Ecto neural progenitor cell (in vitro differentiated cells): Measurements from ENCODE around the gene ARAP1.

Experiments used
- DNase-seq: peaks from one replicate; pipeline ENCODE4 v3.0.0-alpha.2; 2018; ENCODE audit warnings: low spot score

ARAP1 gene

DNA sequence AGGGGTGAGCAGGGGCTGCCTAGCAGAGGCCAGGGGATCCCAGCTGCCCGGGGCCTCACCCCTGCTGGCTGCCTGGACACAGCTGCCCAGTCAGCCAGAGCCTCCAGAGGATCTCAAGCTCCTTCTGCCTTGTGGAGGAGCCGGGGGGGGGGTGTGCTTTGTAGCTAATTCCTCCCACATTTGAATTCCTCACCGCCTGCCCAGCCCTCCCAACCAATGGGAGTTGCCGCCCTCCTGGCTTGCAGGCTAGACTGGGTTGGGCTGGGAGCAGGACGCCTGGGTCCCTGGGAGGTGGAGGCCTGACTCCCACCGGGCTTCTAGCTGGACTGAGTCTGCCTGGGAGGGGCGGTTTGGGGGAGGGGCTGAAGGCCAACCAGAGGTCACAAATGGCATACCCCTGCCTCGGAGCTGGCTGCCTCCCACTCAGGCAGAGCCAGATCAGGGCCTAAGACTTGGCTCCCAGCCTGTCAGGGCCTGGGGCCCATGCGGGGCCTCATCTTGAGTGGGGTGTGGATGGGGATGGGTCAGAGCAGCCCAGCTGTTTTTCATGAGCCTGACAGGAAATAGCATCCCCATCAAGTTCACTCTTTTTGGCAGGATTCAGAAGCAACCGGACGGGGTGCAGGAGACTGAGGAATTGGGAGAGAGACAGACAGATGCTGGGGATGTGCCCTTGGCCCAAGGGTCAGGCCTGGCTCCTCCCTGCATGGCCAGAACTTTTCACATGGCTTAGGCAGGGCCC is 48.8 kb downstream of the ARAP1 start:
- peak; percentile 75 for DNase-seq

DNA sequence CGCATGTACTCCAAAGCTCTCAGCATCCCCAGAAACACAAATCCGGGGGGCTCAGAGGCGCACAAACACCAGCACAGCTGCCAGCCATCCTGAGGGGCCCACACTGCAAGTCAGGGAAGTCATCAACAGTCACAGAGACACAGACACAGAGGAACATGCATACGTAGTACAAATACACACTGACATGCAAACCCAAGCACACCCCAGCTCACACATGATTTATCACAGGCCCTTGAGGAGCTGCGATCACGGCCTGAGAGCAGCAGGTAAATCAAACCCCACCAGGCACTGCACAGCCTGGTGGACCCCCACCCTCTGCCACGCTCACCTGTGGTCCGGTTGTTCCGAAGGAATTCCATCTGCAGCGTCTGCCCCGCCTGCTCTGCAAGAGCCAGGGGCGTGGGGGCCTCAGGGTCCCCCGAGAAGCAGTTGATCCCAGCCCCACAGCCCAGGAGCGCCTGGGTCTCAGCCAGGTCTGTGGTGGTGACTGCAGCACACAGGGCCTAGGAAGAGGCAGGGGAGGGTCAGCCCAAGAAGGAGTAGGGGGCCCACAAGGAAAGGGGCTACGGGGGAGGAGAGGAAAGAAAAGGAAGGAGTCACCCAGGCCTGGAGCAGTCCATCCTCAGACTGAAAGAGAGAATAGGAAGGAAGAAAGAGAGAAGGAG is 49.5 kb downstream of the ARAP1 start:
- no peak for DNase-seq

DNA sequence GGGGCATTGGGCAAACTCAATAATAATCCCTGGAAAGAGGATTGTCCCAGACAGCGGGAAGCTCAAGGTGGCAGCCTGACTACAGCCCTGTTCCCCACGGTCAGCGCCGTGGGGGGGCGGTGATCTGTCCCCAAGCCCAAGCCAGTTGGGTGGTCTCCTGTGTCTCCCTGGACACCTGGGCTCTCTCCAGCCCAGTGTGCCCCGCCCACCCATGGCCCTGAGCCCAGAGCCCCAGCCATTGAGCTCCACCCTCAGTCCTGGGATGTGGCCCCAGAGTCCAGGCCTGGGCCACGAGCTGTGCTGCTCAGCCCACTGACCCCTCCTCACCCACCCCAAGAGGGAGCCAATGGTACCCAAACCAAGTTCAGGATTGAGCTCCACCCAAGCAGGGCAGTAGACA is 50.1 kb downstream of the ARAP1 start:
- no peak for DNase-seq

DNA sequence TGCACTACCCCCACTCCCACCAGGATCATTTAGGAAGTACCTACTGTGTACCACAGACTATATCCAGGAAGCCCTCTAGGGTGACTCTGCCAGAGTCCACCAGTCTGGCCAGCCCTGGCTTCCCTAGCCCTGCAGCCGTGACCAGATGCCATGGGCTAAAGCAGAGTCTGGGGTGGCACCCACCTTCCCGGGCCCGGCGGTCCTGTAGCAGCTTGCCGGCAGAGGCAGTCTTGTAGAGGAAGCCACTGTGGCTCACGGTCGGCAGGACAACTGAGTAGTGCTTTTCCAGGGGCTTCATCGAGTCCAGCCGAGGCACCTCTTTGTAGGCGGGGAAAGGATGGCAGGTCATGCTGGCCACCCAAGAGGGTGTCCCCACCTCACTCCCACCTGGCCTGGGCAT is 50.7 kb downstream of the ARAP1 start:
- no peak for DNase-seq

DNA sequence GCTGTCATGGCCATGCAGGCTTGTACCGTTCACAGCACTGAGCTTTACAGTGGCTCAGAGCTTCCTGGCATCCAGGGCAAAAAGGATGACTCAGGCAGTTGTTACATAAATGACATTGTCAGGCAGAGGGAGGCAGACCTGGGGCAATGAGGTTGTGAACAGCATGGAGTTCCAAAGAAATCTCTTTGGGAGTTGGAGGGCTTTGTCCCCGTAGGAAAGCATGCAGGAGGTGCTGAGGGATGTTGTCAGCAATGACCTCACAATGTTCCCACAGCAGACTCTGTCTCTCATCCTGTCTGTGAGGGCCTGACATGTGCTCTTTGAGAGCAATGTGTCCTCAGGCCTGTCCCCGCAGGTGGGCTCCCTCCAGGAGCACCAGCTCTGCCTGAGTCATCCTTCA is 52.1 kb downstream of the ARAP1 start:
- DNase-seq = no peak

- DNase-seq = no peak
These were observed 54.4 kb downstream of the ARAP1 start for GRCh38 chr11:72697814-72698213.

DNA sequence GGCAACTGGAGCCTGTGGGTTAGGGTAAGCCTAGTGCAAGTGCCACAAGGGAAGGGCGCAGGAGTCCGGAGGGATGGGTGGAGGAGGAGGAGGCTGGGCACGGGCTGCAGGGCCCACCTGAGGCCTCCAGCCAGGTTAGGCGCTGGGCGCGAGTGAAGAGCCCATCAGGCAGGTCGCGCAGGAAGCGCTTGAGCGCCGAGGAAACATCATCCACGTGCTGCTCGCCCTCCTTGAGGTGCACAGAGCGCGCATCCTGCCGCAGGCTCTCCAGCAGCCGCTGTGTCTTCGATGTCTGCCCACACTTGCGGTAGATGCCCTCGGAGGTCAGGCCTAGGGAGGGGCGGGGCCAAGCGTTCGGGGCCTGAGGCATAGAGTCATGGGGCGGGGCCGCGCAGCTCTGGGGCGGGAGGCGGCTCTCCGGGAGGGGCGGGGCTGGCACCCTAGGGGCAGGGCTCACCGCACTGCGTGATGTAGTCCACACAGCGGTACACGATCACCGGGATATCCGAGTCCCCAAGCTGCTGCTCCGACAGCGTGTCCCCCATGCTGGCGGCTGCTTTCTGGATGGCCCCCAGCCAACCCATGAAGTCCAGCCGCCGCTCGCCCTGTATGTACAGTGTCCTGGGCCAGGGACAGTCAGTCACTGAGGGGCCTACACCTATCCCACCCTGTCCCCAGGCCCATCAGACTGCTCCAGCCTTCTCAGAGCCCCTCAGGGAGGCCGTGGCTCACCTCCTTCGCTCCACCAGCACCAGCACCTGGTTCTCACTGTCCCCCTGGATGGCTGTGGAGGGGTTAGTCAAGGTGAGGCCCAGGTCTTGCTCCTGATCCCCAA is 55.1 kb downstream of the ARAP1 start:
- DNase-seq = peak; percentile 82

DNA sequence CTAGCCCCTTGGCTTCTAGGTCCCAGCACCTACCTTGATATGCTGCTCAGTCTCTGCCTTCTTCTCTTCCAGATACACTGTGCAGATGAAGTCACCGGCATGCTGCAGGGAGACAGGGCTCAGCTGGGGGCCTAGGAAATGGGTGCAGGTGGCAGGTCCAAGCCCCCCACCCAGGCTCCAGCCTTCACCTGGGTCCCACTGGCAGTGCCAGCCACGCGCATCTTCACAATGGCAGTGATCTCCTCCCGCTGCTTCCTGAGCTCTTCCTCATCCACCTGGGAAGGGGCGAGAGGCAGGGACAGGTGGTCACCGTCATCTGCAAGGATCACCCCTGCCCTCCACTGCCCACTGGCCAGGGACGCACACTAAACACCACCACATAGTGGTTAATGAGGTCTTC is 56.9 kb downstream of the ARAP1 start:
- no peak for DNase-seq

DNA sequence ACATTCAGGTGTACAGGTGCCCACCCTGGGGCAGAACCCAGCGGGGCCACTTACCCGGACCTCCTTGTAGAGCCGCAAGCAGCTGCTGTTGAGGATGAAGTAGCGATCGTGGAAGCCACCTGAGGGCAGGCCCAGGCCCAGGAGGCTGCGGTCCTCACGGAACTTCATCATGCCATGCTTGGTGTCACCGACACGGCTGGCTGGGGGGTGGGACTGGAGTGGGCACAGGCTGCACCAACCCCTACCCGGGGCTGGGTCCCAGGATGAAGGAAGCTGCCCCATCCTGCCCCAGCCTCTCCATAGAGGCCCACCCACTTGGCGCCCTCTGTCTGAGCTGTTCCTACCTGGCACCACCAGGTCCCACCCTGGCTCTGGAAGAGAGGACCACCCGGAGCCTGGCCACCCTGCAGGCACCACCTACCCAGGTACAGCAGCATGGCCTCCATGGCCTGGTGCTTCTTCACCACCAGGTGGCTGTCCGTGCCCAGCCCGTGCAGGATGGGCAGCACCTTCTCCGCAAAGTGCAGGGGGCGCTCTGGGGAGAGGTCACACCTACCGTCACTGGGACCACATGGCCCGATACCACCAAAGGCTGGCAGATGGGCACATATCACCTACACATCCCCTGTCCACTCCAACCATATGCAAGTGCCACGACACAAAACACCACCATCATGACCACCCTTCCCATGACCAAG is 58.8 kb downstream of the ARAP1 start:
- no peak for DNase-seq

DNA sequence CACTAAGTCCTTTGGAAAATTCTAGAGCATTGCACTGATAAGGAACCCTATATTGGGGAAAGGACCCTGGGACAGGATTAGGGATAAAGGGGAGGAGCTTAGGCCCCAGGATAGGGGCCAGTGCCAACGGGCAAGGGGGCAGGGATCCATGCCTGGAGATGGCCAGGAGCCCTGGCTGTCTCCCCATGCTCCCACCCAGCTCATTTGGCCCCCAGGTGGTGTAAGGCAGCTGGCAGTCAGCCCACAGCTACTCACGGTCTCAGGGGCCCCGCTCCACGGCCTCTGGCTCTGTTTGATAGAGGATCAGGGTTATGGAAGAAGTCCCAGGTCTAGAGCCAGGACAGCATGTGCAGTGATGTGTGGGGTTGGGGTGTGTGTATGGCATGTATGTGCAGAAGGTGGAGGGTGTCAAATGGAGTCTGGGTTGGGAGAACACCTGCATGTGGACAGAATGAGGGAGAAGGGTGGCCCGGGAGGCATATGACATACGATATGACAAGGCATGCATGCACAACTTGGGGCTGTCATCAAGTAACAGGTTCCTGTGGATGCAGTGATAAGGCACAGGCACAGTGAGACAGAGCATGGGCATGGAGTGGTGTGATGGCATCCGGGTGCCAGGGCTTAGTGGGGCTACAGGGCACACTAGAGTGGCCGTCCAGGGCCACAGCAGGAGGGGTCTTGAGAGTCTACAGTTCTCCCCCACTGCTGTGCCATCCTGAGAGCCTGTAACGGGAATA is 59.5 kb downstream of the ARAP1 start:
- no peak for DNase-seq

DNA sequence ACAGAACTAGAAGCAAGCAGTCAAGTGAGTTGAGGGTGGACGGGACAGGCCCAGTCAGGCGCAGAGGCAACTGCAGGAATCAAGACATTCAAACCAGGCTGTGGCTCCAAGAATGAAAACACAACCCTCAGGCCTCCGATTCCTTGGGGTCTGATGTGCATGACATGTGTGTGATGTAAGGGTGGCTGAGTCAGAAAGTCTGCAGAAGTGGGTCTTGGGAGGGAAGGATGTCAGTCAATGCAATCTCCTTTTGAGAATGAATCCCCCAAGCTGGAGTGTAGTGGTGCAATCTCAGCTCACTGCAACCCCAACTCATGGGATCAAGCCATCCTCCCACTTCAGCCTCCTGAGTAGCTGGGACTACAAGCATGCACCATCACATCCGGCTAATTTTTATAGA is 62.0 kb downstream of the ARAP1 start:
- DNase-seq = no peak

DNA sequence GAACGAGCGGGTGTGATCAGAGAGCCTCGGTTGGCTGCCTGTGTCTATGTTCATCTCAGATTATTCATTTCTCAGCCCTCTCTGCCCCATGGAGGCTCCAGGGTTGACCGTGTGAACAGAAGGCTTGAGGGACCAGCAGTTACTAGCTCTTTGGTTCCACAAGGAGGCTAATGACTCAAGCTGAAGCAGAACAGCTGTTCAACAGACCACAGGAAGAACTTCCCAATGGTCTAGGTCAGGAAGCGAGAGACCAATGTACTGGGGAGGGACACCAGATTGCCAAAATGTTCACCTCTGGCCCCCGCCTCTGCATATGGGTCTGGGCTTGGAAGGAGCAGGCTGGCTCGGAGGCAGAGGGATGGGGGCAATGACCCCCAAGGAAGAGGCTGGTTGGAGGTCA is 63.3 kb downstream of the ARAP1 start:
- DNase-seq = no peak

DNA sequence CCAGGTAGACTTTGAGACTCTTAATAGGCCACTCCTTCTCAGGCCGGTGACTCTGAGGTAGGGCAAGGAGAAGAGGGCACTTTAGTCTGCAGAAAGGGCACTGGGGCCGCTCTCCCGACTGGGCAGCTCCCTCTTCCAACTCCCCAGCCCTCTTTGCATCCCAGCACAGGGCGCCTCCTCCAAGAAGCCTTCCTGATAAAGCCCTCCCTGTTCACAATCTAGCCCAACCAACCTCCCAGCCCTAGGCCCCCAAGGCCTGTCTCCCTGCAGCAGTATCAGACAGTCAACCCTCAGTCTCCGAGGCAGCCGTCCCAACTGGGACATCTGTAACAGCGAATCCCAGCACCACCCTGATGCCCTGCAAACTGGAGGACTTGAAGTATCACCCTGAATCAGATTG is 63.7 kb downstream of the ARAP1 start:
- DNase-seq = no peak

GRCh38 chr11:72687326-72687725 is 64.9 kb downstream of the ARAP1 start:
- DNase-seq = no peak

GRCh38 chr11:72686639-72687220 is 65.5 kb downstream of the ARAP1 start:
- DNase-seq = no peak

GRCh38 chr11:72685560-72686480 is 66.4 kb downstream of the ARAP1 start:
- no peak for DNase-seq

- DNase-seq = no peak
These were observed 67.8 kb downstream of the ARAP1 start for GRCh38 chr11:72684236-72684912.

DNA sequence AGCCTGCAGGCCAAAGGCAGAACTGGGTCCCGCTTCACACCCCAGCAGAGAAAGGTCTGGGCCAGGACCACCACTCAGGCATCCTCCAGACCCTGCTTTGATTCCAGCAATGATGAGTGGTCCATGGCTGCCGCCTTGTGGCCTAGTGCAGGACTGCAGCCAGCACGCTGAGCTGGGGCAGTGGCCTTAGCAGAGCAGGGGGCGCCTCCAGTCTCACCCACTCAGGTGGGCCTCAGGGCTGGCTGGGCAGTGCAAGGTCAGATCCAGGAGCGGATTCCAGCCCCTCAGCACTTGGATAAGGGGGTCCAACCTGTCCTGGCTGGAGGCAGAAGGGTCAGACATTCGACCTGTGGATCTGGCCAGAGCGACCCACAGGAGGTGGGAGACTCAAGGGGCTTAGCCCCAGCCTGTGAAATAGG is 68.4 kb downstream of the ARAP1 start:
- DNase-seq = peak; percentile 89

- DNase-seq = no peak
These were observed 69.4 kb downstream of the ARAP1 start for GRCh38 chr11:72682858-72683243.
